ENCODE measurements around the gene TBC1D9. TPM values are rescaled to one million over a fixed set of nuclear protein-coding genes. Genes with fewer than 3 reads are reported as not detected.

TBC1D9 gene
- total and polyA plus RNA-seq, 2 of the 13 experiments (the other 11 are each of a cell fraction or from before 2014, with no cell fraction given): 11.9 to 12.2 TPM

DNA sequence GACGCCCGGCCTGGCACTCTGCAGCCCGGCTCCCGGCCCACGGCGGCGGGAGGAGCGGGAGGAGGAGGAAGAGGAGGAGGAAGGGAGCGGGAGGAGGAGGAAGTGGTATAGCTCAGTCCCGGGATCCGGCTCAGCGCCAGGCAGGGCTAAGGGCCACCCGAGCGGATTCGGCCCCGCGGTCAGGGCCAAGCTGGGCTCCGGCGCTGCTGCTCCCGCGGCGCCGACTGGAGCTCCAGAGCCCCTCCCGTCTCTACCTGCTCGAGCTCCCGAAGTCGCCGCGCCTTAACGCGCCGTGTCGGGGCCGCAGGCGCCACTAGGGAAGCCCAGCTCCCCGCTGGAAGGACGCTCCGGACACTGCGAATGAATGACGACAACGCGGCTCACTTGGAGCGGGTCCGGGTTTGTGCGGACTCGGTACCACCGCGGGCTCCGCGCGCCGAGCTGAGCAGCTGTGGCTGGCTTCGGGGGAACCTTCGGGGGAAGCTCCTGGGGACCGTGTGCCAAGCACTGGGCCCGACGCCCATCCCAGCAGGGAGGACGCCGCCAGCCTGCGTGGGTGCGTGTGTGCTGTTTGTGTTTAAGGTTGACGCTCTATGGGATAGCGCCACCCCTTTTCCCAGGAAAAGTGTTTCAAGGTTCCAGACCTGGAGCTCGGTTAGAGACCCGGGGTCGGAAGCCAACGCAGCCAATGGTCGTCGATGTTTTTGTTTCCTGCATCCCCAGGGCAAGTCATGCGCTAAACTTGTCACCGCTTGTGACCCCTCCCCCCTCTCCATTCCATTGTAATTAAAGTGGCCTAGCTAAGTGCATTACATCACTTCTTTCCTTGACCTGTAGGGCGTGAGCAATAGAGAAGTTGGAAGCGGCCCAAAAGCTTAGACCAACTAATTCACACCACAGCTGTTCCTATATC, at the start of gene TBC1D9 (continued):
- TF ChIP-seq TOPORS (CRISPR knock-in tag; IDR thresholded peaks at IDR 0.05): no peak
- TF ChIP-seq NR3C1 (CRISPR knock-in tag; IDR thresholded peaks at IDR 0.05): 0 out of 2 replicates have a peak, but pooled peaks have one; percentile 64
- no peak for TF ChIP-seq ZNF558 (CRISPR knock-in tag; IDR thresholded peaks at IDR 0.05; ENCODE audit: borderline replicate concordance)
- peak; percentile 52; the same call in 1 of the 2 replicates for TF ChIP-seq ZNF788 (CRISPR knock-in tag; IDR thresholded peaks at IDR 0.05; ENCODE audit: borderline replicate concordance)
- TF ChIP-seq ZNF660 (CRISPR knock-in tag; IDR thresholded peaks at IDR 0.05; ENCODE audit: borderline replicate concordance, low read depth): no peak
- TF ChIP-seq ISL2 (CRISPR knock-in tag; IDR thresholded peaks at IDR 0.05): peak; percentile 69; the same call in 1 of the 2 replicates
- TF ChIP-seq, protein P1, sequence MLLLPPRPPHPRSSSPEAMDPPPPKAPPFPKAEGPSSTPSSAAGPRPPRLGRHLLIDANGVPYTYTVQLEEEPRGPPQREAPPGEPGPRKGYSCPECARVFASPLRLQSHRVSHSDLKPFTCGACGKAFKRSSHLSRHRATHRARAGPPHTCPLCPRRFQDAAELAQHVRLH (CRISPR knock-in tag; IDR thresholded peaks at IDR 0.05; ENCODE audit: borderline replicate concordance, low read depth): peak; percentile 72; the same call in 1 of the 2 replicates
- TF ChIP-seq THAP11 (CRISPR knock-in tag; IDR thresholded peaks at IDR 0.05): peak; percentile 46
- TF ChIP-seq EED (CRISPR knock-in tag; IDR thresholded peaks at IDR 0.05): no peak; the same call in 1 of the 2 replicates
- TF ChIP-seq HDAC2 (CRISPR knock-in tag; IDR thresholded peaks at IDR 0.05): peak; percentile 66
- TF ChIP-seq, protein P2, sequence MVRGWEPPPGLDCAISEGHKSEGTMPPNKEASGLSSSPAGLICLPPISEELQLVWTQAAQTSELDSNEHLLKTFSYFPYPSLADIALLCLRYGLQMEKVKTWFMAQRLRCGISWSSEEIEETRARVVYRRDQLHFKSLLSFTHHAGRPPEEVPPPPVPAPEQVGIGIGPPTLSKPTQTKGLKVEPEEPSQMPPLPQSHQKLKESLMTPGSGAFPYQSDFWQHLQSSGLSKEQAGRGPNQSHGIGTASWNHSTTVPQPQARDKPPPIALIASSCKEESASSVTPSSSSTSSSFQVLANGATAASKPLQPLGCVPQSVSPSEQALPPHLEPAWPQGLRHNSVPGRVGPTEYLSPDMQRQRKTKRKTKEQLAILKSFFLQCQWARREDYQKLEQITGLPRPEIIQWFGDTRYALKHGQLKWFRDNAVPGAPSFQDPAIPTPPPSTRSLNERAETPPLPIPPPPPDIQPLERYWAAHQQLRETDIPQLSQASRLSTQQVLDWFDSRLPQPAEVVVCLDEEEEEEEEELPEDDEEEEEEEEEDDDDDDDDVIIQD (CRISPR knock-in tag; IDR thresholded peaks at IDR 0.05; ENCODE audit: low read depth): peak; percentile 66; the same call in 1 of the 2 replicates
- TF ChIP-seq ZNF207 (IDR thresholded peaks at IDR 0.05; ENCODE audit: borderline replicate concordance): no peak
- TF ChIP-seq, protein P3, sequence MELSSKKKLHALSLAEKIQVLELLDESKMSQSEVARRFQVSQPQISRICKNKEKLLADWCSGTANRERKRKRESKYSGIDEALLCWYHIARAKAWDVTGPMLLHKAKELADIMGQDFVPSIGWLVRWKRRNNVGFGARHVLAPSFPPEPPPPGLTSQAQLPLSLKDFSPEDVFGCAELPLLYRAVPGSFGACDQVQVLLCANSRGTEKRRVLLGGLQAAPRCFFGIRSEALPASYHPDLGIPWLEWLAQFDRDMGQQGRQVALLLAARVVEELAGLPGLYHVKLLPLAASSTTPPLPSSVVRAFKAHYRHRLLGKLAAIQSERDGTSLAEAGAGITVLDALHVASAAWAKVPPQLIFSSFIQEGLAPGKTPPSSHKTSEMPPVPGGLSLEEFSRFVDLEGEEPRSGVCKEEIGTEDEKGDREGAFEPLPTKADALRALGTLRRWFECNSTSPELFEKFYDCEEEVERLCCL (CRISPR knock-in tag; IDR thresholded peaks at IDR 0.05; ENCODE audit: borderline replicate concordance): no peak
- no peak for TF ChIP-seq SNAPC2 (CRISPR knock-in tag; IDR thresholded peaks at IDR 0.05)
- TF ChIP-seq RBAK (CRISPR knock-in tag; IDR thresholded peaks at IDR 0.05): no peak
- 0 out of 2 replicates have a peak, but pooled peaks have one; percentile 38 for TF ChIP-seq ZNF264 (CRISPR knock-in tag; IDR thresholded peaks at IDR 0.05)
- TF ChIP-seq MATR3 (CRISPR knock-in tag; IDR thresholded peaks at IDR 0.05): no peak
- no peak; the same call in 1 of the 2 replicates for TF ChIP-seq ZNF879 (CRISPR knock-in tag; IDR thresholded peaks at IDR 0.05)
- TF ChIP-seq, protein P4, sequence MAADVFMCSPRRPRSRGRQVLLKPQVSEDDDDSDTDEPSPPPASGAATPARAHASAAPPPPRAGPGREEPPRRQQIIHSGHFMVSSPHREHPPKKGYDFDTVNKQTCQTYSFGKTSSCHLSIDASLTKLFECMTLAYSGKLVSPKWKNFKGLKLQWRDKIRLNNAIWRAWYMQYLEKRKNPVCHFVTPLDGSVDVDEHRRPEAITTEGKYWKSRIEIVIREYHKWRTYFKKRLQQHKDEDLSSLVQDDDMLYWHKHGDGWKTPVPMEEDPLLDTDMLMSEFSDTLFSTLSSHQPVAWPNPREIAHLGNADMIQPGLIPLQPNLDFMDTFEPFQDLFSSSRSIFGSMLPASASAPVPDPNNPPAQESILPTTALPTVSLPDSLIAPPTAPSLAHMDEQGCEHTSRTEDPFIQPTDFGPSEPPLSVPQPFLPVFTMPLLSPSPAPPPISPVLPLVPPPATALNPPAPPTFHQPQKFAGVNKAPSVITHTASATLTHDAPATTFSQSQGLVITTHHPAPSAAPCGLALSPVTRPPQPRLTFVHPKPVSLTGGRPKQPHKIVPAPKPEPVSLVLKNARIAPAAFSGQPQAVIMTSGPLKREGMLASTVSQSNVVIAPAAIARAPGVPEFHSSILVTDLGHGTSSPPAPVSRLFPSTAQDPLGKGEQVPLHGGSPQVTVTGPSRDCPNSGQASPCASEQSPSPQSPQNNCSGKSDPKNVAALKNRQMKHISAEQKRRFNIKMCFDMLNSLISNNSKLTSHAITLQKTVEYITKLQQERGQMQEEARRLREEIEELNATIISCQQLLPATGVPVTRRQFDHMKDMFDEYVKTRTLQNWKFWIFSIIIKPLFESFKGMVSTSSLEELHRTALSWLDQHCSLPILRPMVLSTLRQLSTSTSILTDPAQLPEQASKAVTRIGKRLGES (CRISPR knock-in tag; IDR thresholded peaks at IDR 0.05; ENCODE audit: borderline replicate concordance): no peak
- TF ChIP-seq ZNF121 (CRISPR knock-in tag; IDR thresholded peaks at IDR 0.05): 0 out of 2 replicates have a peak, but pooled peaks have one; percentile 7
- TF ChIP-seq ZMYM4 (CRISPR knock-in tag; IDR thresholded peaks at IDR 0.05): peak; percentile 70
- TF ChIP-seq ZNF747 (CRISPR knock-in tag; IDR thresholded peaks at IDR 0.05; ENCODE audit: borderline replicate concordance): 0 out of 2 replicates have a peak, but pooled peaks have one; percentile 82

Data from HepG2 (cell line).